Pancreas (tissue), 10 donors: ENCODE measurements around the gene TBC1D25. TPM values are rescaled to one million over a fixed set of nuclear protein-coding genes. Genes with fewer than 3 reads are reported as not detected.
"Not testable (repeated sequence)": the region's sequence is repeated elsewhere in the genome, so short reads cannot be mapped to it uniquely, and the experiment has no call there.

ENCODE experiments used
- ATAC-seq, 4 donors: fragments of 200-7000 bp; cut with Tn5 transposase; one replicate each; pipeline versions ENCODE4 v1.8.0 to v1.9.1; 2020; ENCODE audit warnings: mild to moderate bottlenecking in 4 of 4, moderate library complexity in 4 of 4
- DNase-seq, 6 donors: peaks; one replicate each; pipeline ENCODE4 v3.0.0-alpha.2; 2020
- FAIRE-seq: peaks from 2 replicates; lab custom pipeline; 2012; peaks lifted over from hg19 to GRCh38; lab: Jason Lieb, UNC
- H3K27ac ChIP-seq, 4 donors: fragments of 200-600 bp; sonication (generic); 1 replicate in 3 of 4; 2 replicates in 1 of 4; pipeline versions ENCODE4 v1.5.0 to v1.8.0; 2020
- H3K27me3 ChIP-seq, 4 donors: fragments of 200-600 bp; one replicate each; pipeline ENCODE4 v1.8.0; 2021
- H3K36me3 ChIP-seq, 3 donors: fragments of 200-600 bp; sonication (generic) in 1 of 3; one replicate each; pipeline versions ENCODE4 v1.5.0 to v1.8.0; 2020 to 2021
- H3K4me1 ChIP-seq, 3 donors: fragments of 200-600 bp; one replicate each; pipeline ENCODE4 v1.8.0; 2021
- H3K4me3 ChIP-seq, 4 donors: fragments of 200-600 bp; sonication (generic) in 2 of 4; one replicate each; pipeline versions ENCODE4 v1.5.0 to v1.8.0; 2020 to 2021
- H3K9me3 ChIP-seq, 4 donors: fragments of 200-600 bp; one replicate each; pipeline ENCODE4 v1.8.0; 2021
- CTCF ChIP-seq, 4 donors: fragments of 200-600 bp; sonication (generic) in 3 of 4; IDR thresholded peaks; one replicate each; pipeline versions ENCODE4 v1.5.0 to v1.8.0; 2021; ENCODE audit warnings: antibody characterized with exemption in 4 of 4
- WGBS, 2 donors: extraction: QIAGEN DNeasy Blood & Tissue Kit; methylation state at CpG; one replicate each; pipeline ENCODE4 v1.1.7; 2013; 5-methylcytosine and 5-hydroxymethylcytosine counted together
- intact Hi-C, 3 donors: fragments of 100-400 bp; cut with DNase I; formaldehyde crosslinking; loops; one replicate each; pipeline versions ENCODE4 v1.11.1 to v1.14.2; 2022
- polyA plus RNA-seq, 2 donors: library from polyadenylated mRNA; stranded (reverse); fragments of 200-250 nt; gene quantifications; one replicate each; pipeline ENCODE4 v1.2.3, GENCODE V29; 2013
- total RNA-seq, 6 donors: library from RNA; stranded (reverse); fragmentation: NEBNext Ultra II Directional in 4 of 6; extraction: Animal tissue kit (Norgen Biotek cat#: 25700) in 4 of 6; gene quantifications; one replicate each; pipeline versions ENCODE4 v1.2.1 to v1.2.4, GENCODE V29; 2021 to 2023
- donor health status: healthy with polysubstance abuse.
- donor health status: DM: no; HTN: no; CAD: no; lungs with moderate emphysema.
- donor health status: DM: no; HTN: no; CAD: no.
- donor health status: control.
- donor health status: control.
- donor health status: Bipolar disorder and iron deficiency.
- donor health status: DM: yes; HTN: yes; CAD: no.
- donor health status: DM: no; HTN: no; CAD: no.
- donor health status: DM: no; HTN: no; CAD: no.
- donor health status: DM: yes; HTN: yes; CAD: no.

The TBC1D25 gene
- total and polyA plus RNA-seq, 8 donors = 4.4 to 9.9 (median 5.5) TPM

GRCh38 chrX:48514868-48515460, 24.6 kb upstream of the TBC1D25 start:
- no peak for TF ChIP-seq CTCF (IDR thresholded peaks at IDR 0.05)
- H3K27ac ChIP-seq = no peak overlapping the region
- no peaks in the 10 kb centered on the region for H3K36me3 ChIP-seq
- no peaks in the 10 kb centered on the region for H3K9me3 ChIP-seq
- no peaks in the 10 kb centered on the region for H3K4me1 ChIP-seq
- no peak for DNase-seq
- no peaks in the 10 kb centered on the region for H3K27me3 ChIP-seq
- intact Hi-C loops = no loop called here
- WGBS, 2 donors = 80 to 91% methylated on average over 9 of the region's 9 CpGs
- ATAC-seq = no peak
- H3K4me3 ChIP-seq = no peak overlapping the region
- FAIRE-seq = no peak

- no peak for FAIRE-seq
- Histone ChIP-seq H3K27ac (no peak overlapping the region), H3K27me3 (no peaks in the 10 kb centered on the region), H3K36me3 (no peaks in the 10 kb centered on the region), H3K4me1 (no peaks in the 10 kb centered on the region), H3K4me3 (no peak overlapping the region), H3K9me3 (no peaks in the 10 kb centered on the region)
- ATAC-seq = no peak
- 85 to 96% methylated on average over 9 to 10 of the region's 10 CpGs for WGBS, 2 donors
- no peak for DNase-seq
- intact Hi-C loops = no loop called here
- TF ChIP-seq CTCF (IDR thresholded peaks at IDR 0.05) = no peak
Observed at GRCh38 chrX:48515842-48516241, 23.7 kb upstream of the TBC1D25 start.

DNA sequence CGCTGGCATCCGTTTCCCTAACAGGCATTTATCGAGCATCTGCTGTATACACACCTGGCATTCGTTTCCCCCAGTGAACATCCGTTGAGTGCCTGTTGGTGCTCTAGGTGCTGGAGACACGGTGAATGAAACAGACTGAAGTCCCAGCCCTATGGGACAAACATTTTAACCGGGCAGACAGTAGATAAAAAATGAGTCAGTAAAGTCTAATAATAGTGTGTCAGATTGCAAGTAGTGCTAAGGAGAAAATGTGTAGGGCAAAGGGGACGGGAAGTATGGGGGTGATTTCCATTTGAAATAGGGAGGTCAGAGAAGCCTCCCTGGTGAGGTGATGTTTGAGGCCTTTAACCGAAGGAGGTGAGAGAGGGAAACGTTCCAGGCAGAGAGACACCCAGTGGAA, 23.2 kb upstream of the TBC1D25 start:
- H3K4me1 ChIP-seq = no peaks in the 10 kb centered on the region
- TF ChIP-seq CTCF (IDR thresholded peaks at IDR 0.05) = no peak
- H3K36me3 ChIP-seq = no peaks in the 10 kb centered on the region
- ATAC-seq = no peak
- no peak overlapping the region for H3K27ac ChIP-seq
- no peak for DNase-seq
- no peak for FAIRE-seq
- intact Hi-C loops = no loop called here
- H3K9me3 ChIP-seq = no peaks in the 10 kb centered on the region
- WGBS, 2 donors = 74 to 82% methylated on average over 10 of the region's 10 CpGs
- no peaks in the 10 kb centered on the region for H3K27me3 ChIP-seq
- H3K4me3 ChIP-seq = no peak overlapping the region

DNA sequence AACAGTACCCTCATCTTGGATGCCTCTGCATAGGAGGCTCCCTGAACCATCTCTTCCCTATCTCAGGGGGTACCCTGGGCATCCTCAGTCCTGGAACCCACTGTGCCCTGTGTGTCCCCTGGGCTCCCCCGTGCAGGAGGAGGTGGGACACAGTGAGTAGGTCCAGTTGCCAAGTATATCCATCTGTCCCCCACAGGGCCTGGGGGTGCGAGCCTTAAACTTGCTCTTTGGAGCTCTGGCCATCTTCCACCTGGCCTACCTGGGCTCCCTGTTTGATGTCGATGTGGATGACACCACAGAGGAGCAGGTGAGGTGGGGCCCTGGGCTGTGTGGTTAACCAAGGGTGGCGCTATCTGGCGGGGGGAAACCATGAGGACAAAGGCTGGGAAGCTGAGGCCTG, 22.5 kb upstream of the TBC1D25 start:
- no peaks in the 10 kb centered on the region for H3K36me3 ChIP-seq
- no peak for FAIRE-seq
- ATAC-seq = no peak
- no peak overlapping the region for H3K4me3 ChIP-seq
- no peak for TF ChIP-seq CTCF (IDR thresholded peaks at IDR 0.05)
- H3K9me3 ChIP-seq = no peaks in the 10 kb centered on the region
- intact Hi-C loops = no loop called here
- WGBS, 2 donors = 61 to 74% methylated on average over 3 to 5 of the region's 5 CpGs
- no peaks in the 10 kb centered on the region for H3K4me1 ChIP-seq
- no peak for DNase-seq
- no peak overlapping the region for H3K27ac ChIP-seq
- H3K27me3 ChIP-seq = no peaks in the 10 kb centered on the region

DNA sequence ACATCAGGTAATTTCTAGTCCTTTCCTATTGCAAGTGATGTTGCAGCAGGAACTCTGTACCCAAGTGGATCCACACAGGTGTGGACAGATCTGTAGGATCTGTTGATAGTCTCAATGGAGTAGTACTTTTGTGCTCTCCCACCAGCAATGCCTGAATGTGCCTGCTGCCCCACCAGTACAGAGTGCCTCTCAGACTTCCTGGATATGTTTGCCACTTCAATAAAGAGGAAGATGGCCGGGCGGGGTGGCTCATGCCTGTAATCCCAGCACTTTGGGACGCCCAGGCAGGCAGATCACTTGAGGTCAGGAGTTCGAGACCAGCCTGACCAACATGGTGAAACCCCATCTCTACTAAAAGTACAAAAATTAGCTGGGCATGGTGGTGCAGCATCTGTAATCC, 20.0 kb upstream of the TBC1D25 start:
- 76 to 84% methylated on average over 4 of the region's 4 CpGs for whole genome bisulfite sequencing, 2 donors

More for the DNA sequence above, 20.0 kb upstream of the TBC1D25 start:
- DNase-seq, H3K27ac ChIP-seq, H3K27me3 ChIP-seq, H3K4me3 ChIP-seq, ATAC-seq, H3K4me1 ChIP-seq, intact Hi-C loops, H3K9me3 ChIP-seq, H3K36me3 ChIP-seq, FAIRE-seq: not testable (repeated sequence)
